ENCODE measurements around the gene SYT8.
"Not testable (repeated sequence)": the region's sequence is repeated elsewhere in the genome, so short reads cannot be mapped to it uniquely, and the experiment has no call there.

SYT8 gene

GRCh38 chr11:1834779-1835670 lies at the start of gene SYT8:
Gene SYT8, plus strand, starts transcription at chr11:1834990. Its CDS starts 116 bp downstream, at chr11:1835106.
- no peak for DNase-seq (ENCODE audit: low read depth, low spot score)

GRCh38 chr11:1785749-1786413 lies 48.9 kb upstream of the SYT8 start:
- DNase-seq (ENCODE audit: low read depth, low spot score), result no peak

- DNase-seq (ENCODE audit: low read depth, low spot score), result no peak
These were observed 48.3 kb upstream of the SYT8 start for GRCh38 chr11:1786466-1786865.

GRCh38 chr11:1791912-1792311 lies 42.9 kb upstream of the SYT8 start:
- DNase-seq (ENCODE audit: low read depth, low spot score), result no peak

- DNase-seq (ENCODE audit: low read depth, low spot score), result no peak
These were observed 42.3 kb upstream of the SYT8 start for GRCh38 chr11:1792461-1792860.

GRCh38 chr11:1793081-1793480 lies 41.7 kb upstream of the SYT8 start:
- DNase-seq (ENCODE audit: low read depth, low spot score), result no peak

- no peak for DNase-seq (ENCODE audit: low read depth, low spot score)
These were observed 38.3 kb upstream of the SYT8 start for GRCh38 chr11:1796413-1797011.

GRCh38 chr11:1797391-1798125 lies 37.2 kb upstream of the SYT8 start:
- no peak for DNase-seq (ENCODE audit: low read depth, low spot score)

GRCh38 chr11:1803246-1803645 lies 31.5 kb upstream of the SYT8 start:
- no peak for DNase-seq (ENCODE audit: low read depth, low spot score)

GRCh38 chr11:1803835-1804519 lies 30.8 kb upstream of the SYT8 start:
- DNase-seq (ENCODE audit: low read depth, low spot score), result not testable (repeated sequence)

- no peak for DNase-seq (ENCODE audit: low read depth, low spot score)
These were observed 29.3 kb upstream of the SYT8 start for GRCh38 chr11:1805525-1805924.

GRCh38 chr11:1807264-1807995 lies 27.4 kb upstream of the SYT8 start:
- no peak for DNase-seq (ENCODE audit: low read depth, low spot score)

GRCh38 chr11:1810761-1811160 lies 24.0 kb upstream of the SYT8 start:
- DNase-seq (ENCODE audit: low read depth, low spot score), result no peak

GRCh38 chr11:1812274-1812673 lies 22.5 kb upstream of the SYT8 start:
- no peak for DNase-seq (ENCODE audit: low read depth, low spot score)

- no peak for DNase-seq (ENCODE audit: low read depth, low spot score)
These were observed 22.0 kb upstream of the SYT8 start for GRCh38 chr11:1812801-1813200.

GRCh38 chr11:1813356-1813755 lies 21.4 kb upstream of the SYT8 start:
- DNase-seq (ENCODE audit: low read depth, low spot score), result not testable (repeated sequence)

- DNase-seq (ENCODE audit: low read depth, low spot score), result no peak
These were observed 20.1 kb upstream of the SYT8 start for GRCh38 chr11:1814691-1815090.

- DNase-seq (ENCODE audit: low read depth, low spot score), result no peak
These were observed 19.5 kb upstream of the SYT8 start for GRCh38 chr11:1815311-1815710.

- no peak for DNase-seq (ENCODE audit: low read depth, low spot score)
These were observed 19.0 kb upstream of the SYT8 start for GRCh38 chr11:1815751-1816150.

GRCh38 chr11:1817000-1817399 lies 17.8 kb upstream of the SYT8 start:
- DNase-seq (ENCODE audit: low read depth, low spot score), result no peak

- no peak for DNase-seq (ENCODE audit: low read depth, low spot score)
These were observed 17.3 kb upstream of the SYT8 start for GRCh38 chr11:1817511-1817910.
